GM12875 (cell line): ENCODE measurements around the gene CCDC182.

Experiments
- H3K4me3 ChIP-seq: one replicate; pipeline ENCODE4 v1.5.1; 2011; ENCODE audit warnings: low read depth, low read length, control low read depth
- TF ChIP-seq, protein P1 (sequence below): IDR thresholded peaks from 2 replicates; pipeline ENCODE4 v1.5.1; 2011; ENCODE audit warnings: low read depth, mild to moderate bottlenecking, control low read depth, inconsistent platforms, low read length, moderate library complexity, borderline replicate concordance; ENCODE audit not compliant: insufficient read depth

CCDC182 gene

DNA sequence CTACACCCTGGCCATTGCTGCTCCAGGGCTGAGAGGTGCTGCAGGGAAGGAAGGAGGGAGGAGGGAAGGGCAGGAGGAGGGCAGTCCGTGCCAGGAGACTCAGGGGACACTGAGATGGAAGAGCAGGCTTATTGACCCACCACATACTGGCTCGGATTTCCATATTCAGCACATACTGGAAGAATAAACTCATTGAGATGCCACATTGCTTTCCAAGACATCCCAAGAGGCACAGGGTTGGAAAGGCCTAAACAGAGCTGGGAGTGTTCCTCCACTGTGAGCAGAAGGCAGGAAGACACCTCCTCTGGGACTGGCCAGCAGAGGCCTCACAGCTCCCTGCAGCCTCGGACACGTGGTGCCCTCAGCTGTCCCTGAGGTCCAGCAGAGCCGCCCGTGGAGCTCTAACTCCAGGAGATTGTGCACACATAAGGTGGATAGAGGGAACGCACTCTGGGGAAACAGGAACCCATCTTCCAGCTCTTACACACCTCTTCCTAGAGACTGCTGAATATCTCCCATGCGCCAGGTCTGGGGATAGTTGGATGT lies 17.4 kb downstream of the CCDC182 start:
- TF ChIP-seq, protein P1, sequence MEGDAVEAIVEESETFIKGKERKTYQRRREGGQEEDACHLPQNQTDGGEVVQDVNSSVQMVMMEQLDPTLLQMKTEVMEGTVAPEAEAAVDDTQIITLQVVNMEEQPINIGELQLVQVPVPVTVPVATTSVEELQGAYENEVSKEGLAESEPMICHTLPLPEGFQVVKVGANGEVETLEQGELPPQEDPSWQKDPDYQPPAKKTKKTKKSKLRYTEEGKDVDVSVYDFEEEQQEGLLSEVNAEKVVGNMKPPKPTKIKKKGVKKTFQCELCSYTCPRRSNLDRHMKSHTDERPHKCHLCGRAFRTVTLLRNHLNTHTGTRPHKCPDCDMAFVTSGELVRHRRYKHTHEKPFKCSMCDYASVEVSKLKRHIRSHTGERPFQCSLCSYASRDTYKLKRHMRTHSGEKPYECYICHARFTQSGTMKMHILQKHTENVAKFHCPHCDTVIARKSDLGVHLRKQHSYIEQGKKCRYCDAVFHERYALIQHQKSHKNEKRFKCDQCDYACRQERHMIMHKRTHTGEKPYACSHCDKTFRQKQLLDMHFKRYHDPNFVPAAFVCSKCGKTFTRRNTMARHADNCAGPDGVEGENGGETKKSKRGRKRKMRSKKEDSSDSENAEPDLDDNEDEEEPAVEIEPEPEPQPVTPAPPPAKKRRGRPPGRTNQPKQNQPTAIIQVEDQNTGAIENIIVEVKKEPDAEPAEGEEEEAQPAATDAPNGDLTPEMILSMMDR, result no peak
- H3K4me3 ChIP-seq, result no peak overlapping the region

DNA sequence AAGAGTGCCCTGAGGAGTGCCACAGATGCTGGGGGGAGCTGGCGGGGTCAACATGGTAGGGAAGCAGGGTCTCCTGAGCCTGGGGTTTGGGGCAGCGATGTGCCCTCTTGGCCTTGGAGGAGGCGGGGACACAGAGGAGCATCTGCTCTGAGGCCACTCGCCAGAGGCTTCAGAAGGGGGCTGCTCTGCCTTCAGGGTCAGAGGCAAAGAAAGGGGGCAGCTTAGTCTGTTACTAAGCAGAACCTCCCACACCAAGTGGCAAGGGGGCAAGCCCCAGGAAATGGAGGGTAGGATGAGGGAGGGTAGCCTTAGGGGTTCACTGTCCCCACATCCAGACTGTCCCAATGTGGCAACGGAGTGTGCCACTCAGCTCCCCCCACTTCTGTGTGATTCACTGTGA lies 18.3 kb downstream of the CCDC182 start:
- TF ChIP-seq, protein P1, result no peak
- no peak overlapping the region for H3K4me3 ChIP-seq

DNA sequence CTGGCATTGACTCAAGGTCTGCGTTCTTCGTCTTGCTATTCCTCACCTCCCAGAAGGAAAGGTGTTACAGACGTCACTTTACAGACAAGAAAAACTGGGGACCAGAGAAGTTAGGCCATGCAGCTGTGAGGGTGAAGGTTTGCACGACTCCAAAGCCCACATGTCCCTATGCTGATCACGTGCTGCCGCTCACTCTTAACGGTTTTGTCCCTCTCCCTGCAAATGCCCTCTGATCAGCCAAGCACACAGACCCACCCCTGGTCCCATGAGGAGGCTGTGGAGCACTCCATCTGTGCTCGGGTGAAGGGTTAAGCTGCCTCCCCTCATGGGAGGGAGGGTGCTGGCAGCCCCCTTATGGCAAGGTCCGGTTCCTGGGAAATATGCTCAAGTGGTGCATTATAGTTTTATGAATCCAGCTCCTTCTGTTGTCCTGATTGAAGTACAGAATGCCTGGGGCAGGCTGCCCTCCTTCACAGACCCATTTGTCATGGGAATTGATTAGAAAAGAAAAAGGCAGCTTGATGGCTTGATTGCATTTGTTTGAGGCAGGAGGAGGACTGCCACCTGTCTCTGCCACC lies 18.8 kb downstream of the CCDC182 start:
- H3K4me3 ChIP-seq, result no peak overlapping the region
- TF ChIP-seq, protein P1, result no peak

DNA sequence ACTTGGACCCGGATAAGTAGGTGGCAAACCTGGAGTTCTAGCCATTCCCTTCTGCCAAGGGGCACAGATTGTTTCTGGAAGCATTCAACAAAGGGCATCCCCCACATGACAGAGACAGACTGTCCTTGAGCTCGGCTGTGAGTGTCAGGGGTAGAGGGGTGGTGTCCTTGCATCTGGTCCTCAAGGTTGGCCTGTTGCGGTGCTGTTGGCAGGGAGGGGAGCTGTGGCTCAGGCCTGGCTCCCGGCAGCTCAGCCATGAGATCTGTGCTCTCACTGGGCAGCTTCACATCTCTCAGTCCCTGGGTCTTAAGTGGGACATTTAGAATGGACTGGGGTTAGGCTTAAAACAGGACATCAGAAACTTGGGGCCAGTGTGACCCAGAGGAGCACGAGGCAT lies 20.4 kb downstream of the CCDC182 start:
- H3K4me3 ChIP-seq, result no peak overlapping the region
- TF ChIP-seq, protein P1, result no peak

DNA sequence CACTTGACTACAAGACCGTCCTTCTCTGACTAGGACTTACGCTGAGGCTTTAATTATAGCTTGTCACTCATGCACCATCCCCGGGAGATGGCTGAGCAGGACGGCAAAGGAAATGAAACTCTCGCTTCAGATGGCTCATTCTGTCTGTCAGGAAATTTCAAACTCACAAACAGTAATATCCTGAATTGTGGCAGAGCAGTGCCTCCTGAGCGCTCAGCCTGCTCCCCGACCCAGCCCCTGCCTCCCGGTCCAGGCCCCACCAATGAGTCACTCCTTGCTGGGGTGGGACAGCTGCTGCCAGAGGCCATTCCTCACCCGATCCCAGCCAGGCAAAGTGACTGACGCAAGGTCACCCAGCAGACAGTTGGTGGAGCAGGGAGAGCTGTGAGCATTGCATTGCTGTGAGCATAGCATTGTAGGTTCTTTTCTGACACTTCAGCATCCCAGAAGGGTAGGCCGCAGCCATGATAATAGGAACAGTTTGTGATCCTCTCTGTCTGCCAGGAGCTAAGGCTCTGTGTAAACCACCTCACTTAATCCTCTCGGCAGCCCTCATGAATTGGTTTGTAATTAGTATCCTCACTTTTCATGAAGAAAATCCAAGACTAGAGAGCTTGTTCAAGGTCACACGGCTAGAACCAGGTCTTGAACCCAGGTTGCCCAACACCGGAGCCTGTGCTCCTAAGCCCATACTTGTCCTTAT lies 20.9 kb downstream of the CCDC182 start:
- no peak overlapping the region for H3K4me3 ChIP-seq

DNA sequence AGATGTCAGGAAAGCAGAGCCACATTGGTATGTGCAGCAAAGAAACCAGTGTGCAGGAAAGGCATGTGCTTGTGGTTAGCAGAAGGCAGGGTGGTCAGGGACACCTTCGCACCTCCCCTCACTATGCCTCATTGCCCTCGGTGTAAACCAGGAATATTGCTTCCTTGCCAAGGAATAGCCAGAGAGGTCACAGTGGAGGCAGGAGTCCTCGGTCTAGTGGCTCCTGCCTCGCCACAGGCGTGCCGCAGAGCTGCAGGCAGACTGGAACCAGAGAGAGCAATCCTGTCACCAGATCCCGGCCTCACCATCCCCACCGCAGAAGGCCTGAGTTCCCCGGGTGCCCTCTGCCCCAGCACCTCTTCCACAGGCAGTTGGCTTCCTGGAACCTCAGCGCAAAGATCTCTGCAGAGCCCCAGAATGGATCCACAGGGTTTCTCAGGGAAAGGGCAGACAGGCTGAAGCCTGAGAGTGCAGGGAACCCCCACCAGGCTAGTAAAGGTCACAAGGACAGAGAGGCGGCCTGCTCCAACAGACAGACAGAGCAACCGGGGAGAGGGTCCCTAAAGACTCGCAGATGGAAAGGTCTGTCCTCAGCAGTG lies 21.6 kb downstream of the CCDC182 start:
- TF ChIP-seq, protein P1, result no peak
- no peak overlapping the region for H3K4me3 ChIP-seq

More for the DNA sequence above, 20.9 kb downstream of the CCDC182 start:
- TF ChIP-seq, protein P1, result no peak

DNA sequence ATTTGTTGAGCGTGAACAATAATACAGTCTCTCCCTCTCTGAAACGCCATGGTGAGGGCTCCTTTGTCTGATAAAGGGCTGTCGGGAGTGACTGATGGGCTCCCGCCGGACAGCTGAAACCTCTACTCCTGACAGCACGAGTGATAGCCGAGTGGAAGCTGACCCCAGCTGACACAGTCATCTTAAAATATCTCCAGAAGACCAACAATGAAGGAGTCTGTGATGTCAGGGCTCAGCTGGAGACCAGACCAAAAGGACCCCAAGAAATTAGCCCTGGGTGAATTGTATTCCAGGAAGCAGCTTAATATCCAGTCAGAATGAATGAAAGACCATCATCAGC lies 22.4 kb downstream of the CCDC182 start:
- TF ChIP-seq, protein P1, result no peak
- no peak overlapping the region for H3K4me3 ChIP-seq
